GM19351 (cell line): ENCODE measurements around the gene DISC1.
"Not testable (repeated sequence)": the region's sequence is repeated elsewhere in the genome, so short reads cannot be mapped to it uniquely, and the experiment has no call there.

ENCODE experiments used
- ATAC-seq: cut with Tn5 transposase; IDR thresholded peaks from one replicate; pipeline ENCODE4 v1.9.1; 2021; ENCODE audit warnings: mild to moderate bottlenecking, moderate library complexity; ENCODE audit not compliant: unreplicated experiment

DISC1 gene

DNA sequence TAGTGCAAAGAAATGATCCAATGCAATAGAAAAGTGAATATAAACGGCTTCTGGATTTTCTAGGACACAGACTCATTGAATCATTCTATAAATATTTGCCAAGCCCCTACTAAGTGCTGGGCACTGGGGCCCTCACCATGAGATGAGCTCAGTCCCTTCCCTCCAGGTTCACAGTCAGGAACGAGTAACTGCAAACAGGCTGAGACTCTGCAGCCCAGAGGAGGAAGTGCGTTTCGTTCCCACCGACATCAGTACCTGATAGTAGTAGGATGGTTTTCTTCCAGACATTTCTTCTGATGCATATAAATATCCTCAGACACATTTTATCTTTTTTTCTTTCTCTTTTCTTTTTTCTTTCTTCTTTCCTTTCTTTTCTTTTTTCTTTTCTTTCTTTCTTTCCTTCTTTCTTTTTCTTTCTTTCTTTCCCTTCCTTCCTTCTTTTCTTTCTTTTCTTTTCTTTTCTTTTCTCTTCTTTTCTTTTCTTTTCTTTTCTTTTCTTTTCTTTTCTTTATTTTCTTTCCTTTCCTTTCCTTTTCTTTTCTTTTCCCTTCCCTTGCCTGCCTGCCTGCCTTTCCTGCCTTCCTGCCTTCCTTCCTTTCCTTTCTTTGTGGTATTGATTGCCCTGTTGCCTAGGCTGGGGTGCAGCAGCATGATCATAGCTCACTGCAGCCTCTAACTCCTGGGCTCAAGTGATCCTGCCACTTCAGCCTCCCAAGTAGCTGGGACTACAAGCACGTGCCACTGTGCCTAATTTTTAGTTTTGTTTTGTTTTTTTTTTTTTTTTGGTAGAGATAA is 135.4 kb downstream of the DISC1 start:
- no peak for ATAC-seq

- no peak for ATAC-seq
Measured at GRCh38 chr1:231763456-231763855, 136.9 kb downstream of the DISC1 start.

GRCh38 chr1:231765825-231766224 is 139.2 kb downstream of the DISC1 start:
- not testable (repeated sequence) for ATAC-seq

- no peak for ATAC-seq
Measured at GRCh38 chr1:231767471-231767870, 140.9 kb downstream of the DISC1 start.

DNA sequence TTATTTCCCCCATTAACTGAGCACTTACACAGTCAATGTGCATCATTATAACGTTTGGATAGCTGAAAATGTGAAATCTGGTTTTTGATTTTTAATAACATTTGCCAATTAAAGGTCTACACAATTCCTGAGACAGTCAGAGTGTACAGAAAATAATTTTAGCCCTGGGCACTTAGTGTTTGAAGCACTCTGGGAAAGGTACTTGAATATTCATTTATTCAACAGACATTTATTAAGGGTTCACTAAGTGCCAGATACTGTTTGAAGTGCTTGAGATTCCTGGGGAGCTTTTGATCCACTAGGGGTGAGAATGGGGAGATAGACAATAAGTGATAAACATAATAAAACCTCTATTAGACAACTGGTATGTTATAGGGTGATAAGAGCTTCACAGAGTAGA is 141.8 kb downstream of the DISC1 start:
- ATAC-seq, result no peak

DNA sequence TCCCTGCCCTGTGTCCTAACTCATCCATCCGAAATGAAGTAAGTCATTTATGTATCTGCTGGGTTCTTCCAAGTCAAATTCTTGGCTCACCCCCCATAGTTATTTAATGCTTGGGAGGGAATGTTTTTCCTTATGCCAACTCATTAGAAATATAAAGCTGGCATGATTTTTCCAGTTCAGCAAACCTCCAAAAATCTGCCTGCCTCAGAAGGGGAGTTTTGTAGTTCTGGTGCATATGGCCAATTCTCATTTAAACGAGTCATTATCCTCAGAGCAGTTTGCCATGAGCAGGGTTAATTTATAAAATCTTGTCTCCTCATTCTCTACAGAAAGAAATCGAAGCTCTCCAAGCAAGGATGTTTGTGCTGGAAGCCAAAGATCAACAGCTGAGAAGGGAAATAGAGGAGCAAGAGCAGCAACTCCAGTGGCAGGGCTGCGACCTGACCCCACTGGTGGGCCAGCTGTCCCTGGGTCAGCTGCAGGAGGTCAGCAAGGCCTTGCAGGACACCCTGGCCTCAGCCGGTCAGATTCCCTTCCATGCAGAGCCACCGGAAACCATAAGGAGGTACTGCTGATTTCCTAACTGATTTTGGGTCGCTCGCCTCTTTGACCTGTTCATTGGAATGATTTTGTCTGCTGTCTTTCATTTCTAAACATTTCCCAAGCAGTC is 144.1 kb downstream of the DISC1 start:
- ATAC-seq, result no peak

- ATAC-seq, result no peak
Measured at GRCh38 chr1:231774719-231775335, 148.2 kb downstream of the DISC1 start.

DNA sequence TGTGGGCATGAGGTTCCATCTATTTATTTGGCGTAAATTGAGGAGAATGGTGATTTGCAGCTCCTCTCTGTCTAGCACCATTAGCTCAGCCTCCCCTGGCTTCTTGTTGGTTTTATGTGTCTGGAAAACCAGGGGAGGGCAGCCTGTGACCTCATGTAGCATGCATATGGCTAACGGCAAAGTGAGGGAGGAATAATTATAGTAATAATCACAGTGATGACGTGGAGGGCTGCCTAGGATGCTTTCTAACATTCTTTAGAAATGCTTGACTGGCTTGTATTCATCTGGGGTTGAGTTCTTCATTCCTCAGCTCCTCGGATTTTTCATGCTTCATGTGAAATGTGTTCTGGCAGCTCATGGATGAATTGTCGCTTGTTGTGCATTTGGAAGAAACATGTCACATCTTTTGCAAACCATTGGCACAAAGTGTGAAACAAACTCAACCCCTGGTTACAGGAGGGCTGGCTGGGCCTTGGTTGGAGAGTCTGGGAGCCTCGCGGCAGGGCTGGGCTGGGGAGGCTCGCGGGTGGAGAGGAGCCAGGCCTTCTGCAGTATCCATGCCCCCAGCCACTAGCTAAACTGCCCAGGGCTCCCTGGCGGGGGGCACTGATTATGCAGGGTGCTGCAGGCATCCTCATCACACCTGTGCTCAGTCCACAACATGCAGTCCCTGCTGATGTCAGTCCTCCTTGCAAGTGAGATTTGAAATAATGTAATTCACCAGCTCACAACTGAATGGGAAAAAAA is 149.6 kb downstream of the DISC1 start:
- no peak for ATAC-seq

DNA sequence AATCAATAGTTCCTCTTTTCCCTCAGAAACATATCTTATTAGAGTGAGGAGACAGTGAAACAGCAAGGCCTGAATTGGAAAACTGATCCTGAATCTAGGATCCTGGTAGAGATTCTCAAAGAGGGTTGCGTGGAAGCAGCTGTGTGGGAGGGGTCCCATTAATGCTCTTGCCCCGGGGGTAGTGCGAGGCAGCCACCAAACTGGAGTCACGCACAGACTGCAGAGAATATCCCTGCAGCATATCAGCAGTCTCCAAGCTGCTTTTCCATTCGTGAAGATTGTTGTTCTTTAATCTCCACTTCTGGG is 150.1 kb downstream of the DISC1 start:
- ATAC-seq, result no peak

GRCh38 chr1:231778009-231778719 is 151.6 kb downstream of the DISC1 start:
- ATAC-seq, result no peak

GRCh38 chr1:231779081-231779480 is 152.5 kb downstream of the DISC1 start:
- ATAC-seq, result no peak

- ATAC-seq, result no peak
Measured at GRCh38 chr1:231781892-231782291, 155.3 kb downstream of the DISC1 start.

DNA sequence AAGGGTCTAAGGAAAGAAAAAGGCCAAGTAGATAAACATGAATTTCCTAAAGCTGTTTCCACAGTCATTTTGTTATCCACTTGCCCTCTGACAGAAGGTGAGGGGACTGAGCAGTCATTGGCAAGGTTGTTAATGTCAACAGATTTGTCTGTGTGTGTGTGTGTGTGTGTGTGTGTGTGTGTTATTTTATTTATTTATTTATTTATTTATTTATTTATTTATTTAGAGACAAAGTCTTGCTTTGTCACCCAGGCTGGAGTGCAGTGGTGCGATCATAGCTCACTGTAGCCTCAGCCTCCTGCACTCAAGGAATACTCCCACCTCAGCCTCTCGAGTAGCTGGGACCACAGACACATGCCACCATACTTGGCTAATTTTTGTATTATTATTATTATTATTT is 158.5 kb downstream of the DISC1 start:
- ATAC-seq, result not testable (repeated sequence)

GRCh38 chr1:231786126-231786525 is 159.5 kb downstream of the DISC1 start:
- no peak for ATAC-seq

GRCh38 chr1:231792634-231793033 is 166.0 kb downstream of the DISC1 start:
- ATAC-seq, result no peak

GRCh38 chr1:231793893-231794292 is 167.3 kb downstream of the DISC1 start:
- no peak for ATAC-seq

GRCh38 chr1:231796141-231796540 is 169.6 kb downstream of the DISC1 start:
- no peak for ATAC-seq

GRCh38 chr1:231799363-231799986 is 172.9 kb downstream of the DISC1 start:
- ATAC-seq, result no peak

GRCh38 chr1:231800108-231800507 is 173.5 kb downstream of the DISC1 start:
- no peak for ATAC-seq

GRCh38 chr1:231801042-231801585 is 174.5 kb downstream of the DISC1 start:
- ATAC-seq, result no peak
